Keratinocyte (primary cell): ENCODE results near the gene TPSAB1.
"Not testable (repeated sequence)": the region's sequence is repeated elsewhere in the genome, so short reads cannot be mapped to it uniquely, and the experiment has no call there.

Experiments
- EZH2 ChIP-seq: IDR thresholded peaks from one replicate; pipeline ENCODE4 v1.6.1; 2012; ENCODE audit warnings: inconsistent platforms, mild to moderate bottlenecking, low read length, moderate library complexity
- TF ChIP-seq, protein P1 (sequence below), 3 experiments: IDR thresholded peaks in 1 of 3; conservative IDR thresholded peaks in 1 of 3; optimal IDR thresholded peaks in 1 of 3; 2 replicates in 2 of 3; 3 replicates in 1 of 3; pipeline versions ENCODE3 to v1.5.1; 2011; ENCODE audit warnings: low read length in 3 of 3, mild to moderate bottlenecking in 3 of 3, moderate library complexity in 2 of 3, control low read depth in 1 of 3, inconsistent platforms in 1 of 3; ENCODE audit not compliant: insufficient read depth in 2 of 3; ENCODE audit errors: extremely low read depth in 1 of 3

GRCh38 chr16:1232049-1232748 is 8.3 kb upstream of the TPSAB1 start:
- TF ChIP-seq, protein P1, sequence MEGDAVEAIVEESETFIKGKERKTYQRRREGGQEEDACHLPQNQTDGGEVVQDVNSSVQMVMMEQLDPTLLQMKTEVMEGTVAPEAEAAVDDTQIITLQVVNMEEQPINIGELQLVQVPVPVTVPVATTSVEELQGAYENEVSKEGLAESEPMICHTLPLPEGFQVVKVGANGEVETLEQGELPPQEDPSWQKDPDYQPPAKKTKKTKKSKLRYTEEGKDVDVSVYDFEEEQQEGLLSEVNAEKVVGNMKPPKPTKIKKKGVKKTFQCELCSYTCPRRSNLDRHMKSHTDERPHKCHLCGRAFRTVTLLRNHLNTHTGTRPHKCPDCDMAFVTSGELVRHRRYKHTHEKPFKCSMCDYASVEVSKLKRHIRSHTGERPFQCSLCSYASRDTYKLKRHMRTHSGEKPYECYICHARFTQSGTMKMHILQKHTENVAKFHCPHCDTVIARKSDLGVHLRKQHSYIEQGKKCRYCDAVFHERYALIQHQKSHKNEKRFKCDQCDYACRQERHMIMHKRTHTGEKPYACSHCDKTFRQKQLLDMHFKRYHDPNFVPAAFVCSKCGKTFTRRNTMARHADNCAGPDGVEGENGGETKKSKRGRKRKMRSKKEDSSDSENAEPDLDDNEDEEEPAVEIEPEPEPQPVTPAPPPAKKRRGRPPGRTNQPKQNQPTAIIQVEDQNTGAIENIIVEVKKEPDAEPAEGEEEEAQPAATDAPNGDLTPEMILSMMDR (optimal IDR thresholded peaks at IDR 0.05 in 1 of 3, IDR thresholded peaks at IDR 0.05 in 1 of 3, conservative IDR thresholded peaks at IDR 0.05 in 1 of 3; ENCODE audit: extremely low read depth in 1 of 3, insufficient read depth in 2 of 3, low read length in 3 of 3): not testable (repeated sequence)
- TF ChIP-seq EZH2: not testable (repeated sequence)
